ENCODE measurements around the gene HSBP1L1.

HSBP1L1 gene

DNA sequence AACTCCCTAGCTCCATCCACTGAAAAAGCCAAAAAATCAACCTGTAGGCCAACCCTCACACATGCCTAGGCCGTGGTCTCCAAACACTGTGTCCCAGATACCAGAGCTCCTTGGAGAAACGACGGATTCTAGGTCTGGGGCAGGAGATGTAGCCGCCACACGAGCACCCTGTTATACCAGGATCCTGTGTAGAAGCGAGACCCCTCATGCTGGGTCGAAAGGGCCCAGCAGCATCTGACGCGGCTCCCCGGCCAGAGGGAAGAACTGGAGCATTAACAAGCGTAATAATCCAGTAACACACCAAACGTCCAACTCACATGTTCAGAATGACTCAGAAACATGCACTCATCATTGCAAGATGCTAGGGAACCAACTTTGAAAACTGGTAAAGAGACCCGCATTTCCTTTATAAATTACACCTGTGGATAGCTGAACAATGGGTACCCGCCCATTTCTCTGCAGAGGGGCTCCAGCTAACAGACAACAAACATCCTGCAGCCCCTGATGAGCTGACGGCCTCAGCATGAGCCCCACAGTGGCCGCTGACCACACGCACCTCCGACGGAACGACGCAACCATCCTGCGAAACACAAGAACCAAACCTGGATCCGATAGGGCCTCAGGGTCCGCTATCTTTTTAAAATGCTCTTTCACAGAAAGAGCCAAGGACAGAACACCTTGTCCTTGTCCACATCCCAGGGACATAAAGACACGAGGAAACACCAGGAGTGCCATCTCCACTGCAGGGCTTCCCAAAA, 27.2 kb upstream of the HSBP1L1 start:
- DNase-seq (ENCODE audit: low read depth) = no peak
- no peak overlapping the region for H3K4me3 ChIP-seq (ENCODE audit: low read depth, low read length)
- TF ChIP-seq, protein P1, sequence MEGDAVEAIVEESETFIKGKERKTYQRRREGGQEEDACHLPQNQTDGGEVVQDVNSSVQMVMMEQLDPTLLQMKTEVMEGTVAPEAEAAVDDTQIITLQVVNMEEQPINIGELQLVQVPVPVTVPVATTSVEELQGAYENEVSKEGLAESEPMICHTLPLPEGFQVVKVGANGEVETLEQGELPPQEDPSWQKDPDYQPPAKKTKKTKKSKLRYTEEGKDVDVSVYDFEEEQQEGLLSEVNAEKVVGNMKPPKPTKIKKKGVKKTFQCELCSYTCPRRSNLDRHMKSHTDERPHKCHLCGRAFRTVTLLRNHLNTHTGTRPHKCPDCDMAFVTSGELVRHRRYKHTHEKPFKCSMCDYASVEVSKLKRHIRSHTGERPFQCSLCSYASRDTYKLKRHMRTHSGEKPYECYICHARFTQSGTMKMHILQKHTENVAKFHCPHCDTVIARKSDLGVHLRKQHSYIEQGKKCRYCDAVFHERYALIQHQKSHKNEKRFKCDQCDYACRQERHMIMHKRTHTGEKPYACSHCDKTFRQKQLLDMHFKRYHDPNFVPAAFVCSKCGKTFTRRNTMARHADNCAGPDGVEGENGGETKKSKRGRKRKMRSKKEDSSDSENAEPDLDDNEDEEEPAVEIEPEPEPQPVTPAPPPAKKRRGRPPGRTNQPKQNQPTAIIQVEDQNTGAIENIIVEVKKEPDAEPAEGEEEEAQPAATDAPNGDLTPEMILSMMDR (conservative IDR thresholded peaks at IDR 0.05; ENCODE audit: low read depth, low read length) = no peak

DNA sequence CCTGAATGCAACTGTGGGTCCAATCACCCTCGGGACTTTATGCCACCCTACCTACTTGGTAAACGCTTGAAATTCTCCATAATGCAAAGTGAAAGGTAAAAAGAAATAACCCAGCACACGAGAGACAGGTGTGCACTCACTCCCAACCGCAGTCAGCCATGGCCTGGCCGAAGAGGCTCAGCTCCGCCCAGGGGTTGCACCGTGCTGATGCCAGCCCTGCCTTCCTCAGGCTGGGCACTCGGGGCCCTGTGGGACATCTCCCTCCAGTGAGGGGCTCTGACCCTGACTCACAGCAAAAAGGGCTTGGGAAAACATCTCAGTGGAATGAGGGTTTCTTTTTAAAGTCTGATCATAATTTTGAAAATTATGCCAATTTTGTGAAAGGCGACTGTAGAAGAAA, 26.2 kb upstream of the HSBP1L1 start:
- no peak overlapping the region for H3K4me3 ChIP-seq (ENCODE audit: low read depth, low read length)
- no peak for DNase-seq (ENCODE audit: low read depth)
- TF ChIP-seq, protein P1 (conservative IDR thresholded peaks at IDR 0.05; ENCODE audit: low read depth, low read length) = no peak

DNA sequence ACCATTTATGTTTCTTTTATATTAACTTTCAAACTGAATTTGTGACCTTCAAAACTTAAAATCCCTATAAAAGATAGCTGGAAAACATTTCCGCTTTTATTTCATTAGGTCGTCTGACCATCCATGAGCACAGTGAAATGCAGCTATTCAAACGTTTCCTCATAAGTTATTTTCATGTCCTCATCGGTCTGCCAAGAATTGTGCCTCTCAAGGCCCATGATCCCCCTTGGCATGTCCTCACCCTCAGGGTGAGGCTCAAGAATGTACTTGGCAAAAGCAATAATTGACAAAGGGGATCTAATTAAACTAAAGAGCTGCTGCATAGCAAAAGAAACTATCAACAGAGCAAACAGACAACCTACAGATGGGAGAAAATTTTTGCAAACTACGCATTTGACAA, 25.3 kb upstream of the HSBP1L1 start:
- no peak for DNase-seq (ENCODE audit: low read depth)
- no peak overlapping the region for H3K4me3 ChIP-seq (ENCODE audit: low read depth, low read length)
- TF ChIP-seq, protein P1 (conservative IDR thresholded peaks at IDR 0.05; ENCODE audit: low read depth, low read length) = no peak

DNA sequence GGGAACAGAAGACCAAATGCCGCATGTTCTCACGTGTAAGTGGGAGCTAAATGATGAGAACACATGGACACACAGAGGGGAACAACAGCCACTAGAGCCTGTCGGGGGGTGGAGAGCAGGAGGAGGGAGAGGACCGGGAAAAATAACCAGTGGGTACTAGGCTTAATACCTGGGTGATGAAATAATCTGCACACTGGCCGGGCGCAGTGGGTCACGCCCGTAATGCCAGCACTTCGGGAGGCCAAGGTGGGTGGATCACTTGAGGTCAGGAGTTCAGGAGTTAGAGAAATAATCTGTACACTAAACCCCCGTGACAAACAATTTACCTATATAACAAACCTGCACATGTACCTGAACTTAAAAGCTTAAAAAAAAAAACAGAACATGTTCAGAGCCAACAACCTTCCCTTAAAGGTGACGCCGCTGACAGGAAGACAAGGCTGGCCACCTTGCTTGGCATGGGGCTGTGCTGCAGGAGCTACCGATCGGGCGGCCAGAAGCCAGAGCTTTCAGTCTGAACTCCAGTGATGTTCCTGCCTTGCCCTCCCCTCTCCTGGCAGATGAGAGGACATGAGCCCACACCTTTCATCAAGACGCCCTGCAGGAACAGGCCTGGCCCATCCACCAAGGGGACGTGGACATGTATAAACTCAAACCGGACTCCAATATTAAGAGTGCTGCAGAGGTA, 24.2 kb upstream of the HSBP1L1 start:
- TF ChIP-seq, protein P1 (conservative IDR thresholded peaks at IDR 0.05; ENCODE audit: low read depth, low read length) = no peak
- DNase-seq (ENCODE audit: low read depth) = no peak
- H3K4me3 ChIP-seq (ENCODE audit: low read depth, low read length) = no peak overlapping the region

DNA sequence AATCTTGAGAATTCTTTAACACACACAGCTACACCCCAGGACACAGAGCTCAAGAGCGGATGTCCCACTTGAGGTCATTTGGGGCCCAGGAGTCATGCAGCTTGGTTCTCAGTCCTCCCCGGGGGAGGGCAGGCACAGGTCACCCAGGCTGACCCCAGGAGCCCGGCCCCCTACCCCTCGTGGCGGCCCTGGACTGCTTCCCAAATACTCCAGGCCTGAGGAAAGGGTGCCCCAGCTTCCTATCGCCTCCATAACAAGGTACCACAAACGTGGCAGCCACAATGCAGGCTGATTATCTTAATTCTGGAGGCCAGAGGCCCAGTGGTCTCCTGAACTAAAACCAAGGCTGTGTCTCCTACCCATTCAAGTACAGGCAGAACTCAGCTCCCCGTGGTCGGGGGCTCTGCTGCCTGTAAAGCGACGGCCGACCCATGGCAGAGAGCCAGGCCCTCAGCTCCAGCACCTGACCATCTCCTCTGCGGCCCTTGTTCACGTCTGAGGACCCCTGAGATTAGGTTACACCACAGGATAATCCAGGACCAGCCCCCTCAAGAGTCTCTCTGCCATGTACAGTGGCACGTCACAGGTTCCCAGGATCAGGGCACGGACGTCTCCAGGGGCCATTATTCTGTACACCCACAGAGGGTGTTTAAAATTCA, 23.5 kb upstream of the HSBP1L1 start:
- no peak overlapping the region for H3K4me3 ChIP-seq (ENCODE audit: low read depth, low read length)
- TF ChIP-seq, protein P1 (conservative IDR thresholded peaks at IDR 0.05; ENCODE audit: low read depth, low read length) = no peak
- no peak for DNase-seq (ENCODE audit: low read depth)

DNA sequence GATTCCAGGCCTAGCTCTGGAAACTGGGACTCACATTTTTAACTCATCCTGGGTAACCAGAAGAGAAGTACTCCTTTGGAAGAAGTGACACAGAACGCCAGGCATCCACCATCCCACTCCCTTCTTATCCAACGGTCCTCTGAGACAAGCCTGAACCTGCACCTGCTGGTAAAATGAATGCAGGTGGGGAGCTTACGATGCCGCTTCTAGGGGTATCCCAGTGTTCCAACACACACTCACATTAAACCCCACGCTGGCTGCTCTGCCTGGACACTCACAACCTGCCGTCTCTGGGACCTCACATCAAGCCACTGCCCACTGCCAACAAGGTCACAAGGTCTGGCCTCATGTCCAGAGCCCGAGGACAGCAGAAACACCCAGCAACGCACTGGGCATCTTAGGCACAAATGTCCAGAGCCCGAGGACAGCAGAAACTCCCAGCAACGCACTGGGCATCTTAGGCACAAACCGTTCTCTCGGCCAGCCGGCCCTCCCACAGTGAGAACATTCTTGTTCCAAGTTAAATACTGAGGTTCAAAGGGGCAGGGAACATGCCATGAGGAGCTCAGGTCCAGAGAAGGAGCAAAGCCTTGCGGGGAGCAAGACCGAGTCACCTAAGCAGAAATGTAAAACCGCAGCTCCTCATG, 22.8 kb upstream of the HSBP1L1 start:
- TF ChIP-seq, protein P1 (conservative IDR thresholded peaks at IDR 0.05; ENCODE audit: low read depth, low read length) = no peak
- H3K4me3 ChIP-seq (ENCODE audit: low read depth, low read length) = no peak overlapping the region
- peak; percentile 62 for DNase-seq (ENCODE audit: low read depth)

Measured in choroid plexus epithelial cell (primary cell).